H1 (cell line): Measurements from ENCODE around the gene AOC1. TPM values are rescaled to one million over a fixed set of nuclear protein-coding genes. Genes with fewer than 3 reads are reported as not detected.

Source experiments
- CTCF ChIA-PET: fragments of 300-600 bp; sonication (Branson Sonifier 250); formaldehyde crosslinking; loops from one replicate; lab custom pipeline; 2021; ENCODE audit not compliant: partially characterized antibody; lab: Charles Lee
- POLR2A ChIA-PET: fragments of 300-600 bp; sonication (Branson Sonifier 250); formaldehyde crosslinking; loops from one replicate; lab custom pipeline; 2021; ENCODE audit warnings: inconsistent platforms; ENCODE audit not compliant: partially characterized antibody; lab: Charles Lee
- DNase-seq, 2 experiments: peaks; one replicate each; pipeline versions ENCODE4 v3.0.0 to v3.0.0-alpha.2; 2010 to 2022; ENCODE audit warnings: low spot score in 2 of 2, low read depth in 1 of 2, mixed read lengths in 1 of 2
- FAIRE-seq: peaks from 2 replicates; lab custom pipeline; 2011; peaks lifted over from hg19 to GRCh38; lab: Jason Lieb, UNC
- H2AFZ ChIP-seq: 2 replicates; pipeline ENCODE4 v1.8.1; 2012; ENCODE audit warnings: low read length, inconsistent platforms
- H2AK5ac ChIP-seq: 2 replicates; pipeline ENCODE4 v1.6.1; 2013; ENCODE audit warnings: low read depth, low read length
- H2BK120ac ChIP-seq: replicated peaks from 2 replicates; pipeline ENCODE3; 2013; ENCODE audit warnings: low read depth, low read length, inconsistent platforms
- H2BK12ac ChIP-seq: 2 replicates; pipeline ENCODE4 v1.6.1; 2013; ENCODE audit warnings: low read depth, low read length
- H2BK15ac ChIP-seq: 2 replicates; pipeline ENCODE4 v1.6.1; 2013; ENCODE audit warnings: low read length
- H2BK20ac ChIP-seq: 2 replicates; pipeline ENCODE4 v1.6.1; 2013; ENCODE audit warnings: low read length
- H2BK5ac ChIP-seq: 2 replicates; pipeline ENCODE4 v1.6.1; 2013; ENCODE audit warnings: low read depth, low read length
- H3K14ac ChIP-seq: 2 replicates; pipeline ENCODE4 v1.6.1; 2013; ENCODE audit warnings: inconsistent platforms; ENCODE audit not compliant: insufficient read length
- H3K18ac ChIP-seq: 2 replicates; pipeline ENCODE4 v1.6.1; 2013; ENCODE audit warnings: low read length; ENCODE audit errors: extremely low read depth
- H3K23ac ChIP-seq: 2 replicates; pipeline ENCODE4 v1.6.1; 2013; ENCODE audit warnings: inconsistent platforms; ENCODE audit not compliant: insufficient read length
- H3K23me2 ChIP-seq: 2 replicates; pipeline ENCODE4 v1.6.1; 2013; ENCODE audit warnings: low read depth, low read length
- H3K27ac ChIP-seq: 2 replicates; pipeline ENCODE4 v1.6.1; 2011; ENCODE audit warnings: low read depth, low read length, inconsistent platforms
- H3K27me3 ChIP-seq, 4 experiments: replicated peaks in 1 of 4; 1 replicate in 1 of 4; 2 replicates in 3 of 4; pipeline versions ENCODE4 v1.6.1 to v1.8.1; 2011 to 2013; ENCODE audit warnings: low read length in 3 of 4, mild to moderate bottlenecking in 3 of 4, inconsistent platforms in 2 of 4, mixed read lengths in 2 of 4, moderate library complexity in 1 of 4; ENCODE audit not compliant: control insufficient read depth in 3 of 4, insufficient read depth in 3 of 4; ENCODE audit errors: extremely low read depth in 1 of 4
- H3K36me3 ChIP-seq, 4 experiments: 2 replicates each; pipeline versions ENCODE4 v1.6.1 to v1.8.1; 2011 to 2013; ENCODE audit warnings: mild to moderate bottlenecking in 4 of 4, low read length in 3 of 4, moderate library complexity in 2 of 4, control low read depth in 1 of 4, inconsistent platforms in 1 of 4; ENCODE audit not compliant: insufficient read depth in 4 of 4, control insufficient read depth in 2 of 4
- H3K4ac ChIP-seq: replicated peaks from 2 replicates; pipeline ENCODE3; 2013; ENCODE audit warnings: low read length, low read depth, mixed read lengths, inconsistent platforms; ENCODE audit not compliant: insufficient read length
- H3K4me1 ChIP-seq, 4 experiments: replicated peaks in 1 of 4; 1 replicate in 1 of 4; 2 replicates in 3 of 4; pipeline versions ENCODE4 v1.6.1 to v1.8.1; 2011 to 2013; ENCODE audit warnings: low read length in 3 of 4, inconsistent platforms in 2 of 4, mixed read lengths in 1 of 4; ENCODE audit not compliant: insufficient read depth in 4 of 4, control insufficient read depth in 3 of 4
- H3K4me2 ChIP-seq, 2 experiments: 2 replicates each; pipeline versions ENCODE4 v1.6.1 to v1.8.1; 2011 to 2013; ENCODE audit warnings: low read depth in 2 of 2, low read length in 2 of 2, control low read depth in 1 of 2, inconsistent platforms in 1 of 2, mild to moderate bottlenecking in 1 of 2; ENCODE audit not compliant: insufficient read depth in 1 of 2
- H3K4me3 ChIP-seq, 4 experiments: fragments of 200-600, 300-600 bp in 1 of 4; sonication (generic), shearing (Covaris generic), sonication (Bioruptor Twin) in 1 of 4; 2 replicates each; pipeline versions ENCODE4 v1.5.1 to v1.8.1; 2011 to 2016; ENCODE audit warnings: low read length in 4 of 4, low read depth in 3 of 4, control low read depth in 2 of 4, inconsistent platforms in 2 of 4, mild to moderate bottlenecking in 2 of 4, mixed read lengths in 1 of 4, moderate library complexity in 1 of 4; ENCODE audit not compliant: insufficient read depth in 2 of 4; ENCODE audit errors: extremely low read depth in 1 of 4
- H3K56ac ChIP-seq: replicated peaks from 2 replicates; pipeline ENCODE3; 2013; ENCODE audit warnings: low read depth, mild to moderate bottlenecking, mixed read lengths, low read length, inconsistent platforms; ENCODE audit not compliant: insufficient read length
- H3K79me1 ChIP-seq: 2 replicates; pipeline ENCODE4 v1.6.1; 2013; ENCODE audit warnings: low read depth, low read length, control low read depth
- H3K79me2 ChIP-seq, 2 experiments: 2 replicates each; pipeline versions ENCODE4 v1.6.1 to v1.8.1; 2012 to 2013; ENCODE audit warnings: low read length in 2 of 2, mild to moderate bottlenecking in 2 of 2, inconsistent platforms in 1 of 2; ENCODE audit not compliant: insufficient read depth in 2 of 2, control insufficient read depth in 1 of 2
- H3K9ac ChIP-seq, 4 experiments: replicated peaks in 1 of 4; 1 replicate in 1 of 4; 2 replicates in 3 of 4; pipeline versions ENCODE4 v1.6.1 to v1.8.1; 2011 to 2013; ENCODE audit warnings: low read depth in 3 of 4, low read length in 3 of 4, control low read depth in 2 of 4, mild to moderate bottlenecking in 2 of 4, moderate library complexity in 2 of 4, inconsistent platforms in 1 of 4; ENCODE audit errors: extremely low read depth in 1 of 4
- H3K9me3 ChIP-seq, 2 experiments: 2 replicates each; pipeline versions ENCODE4 v1.6.1 to v1.8.1; 2012 to 2013; ENCODE audit warnings: mild to moderate bottlenecking in 2 of 2, moderate library complexity in 2 of 2, control low read depth in 1 of 2, inconsistent platforms in 1 of 2, low read depth in 1 of 2, low read length in 1 of 2, mixed read lengths in 1 of 2; ENCODE audit not compliant: insufficient read depth in 2 of 2
- H4K20me1 ChIP-seq, 2 experiments: replicated peaks in 1 of 2; 2 replicates each; pipeline versions ENCODE3 to v1.8.1; 2011 to 2013; ENCODE audit warnings: inconsistent platforms in 2 of 2, low read length in 2 of 2, mild to moderate bottlenecking in 1 of 2; ENCODE audit not compliant: insufficient read depth in 2 of 2, control insufficient read depth in 1 of 2
- H4K5ac ChIP-seq: 2 replicates; pipeline ENCODE4 v1.6.1; 2013; ENCODE audit warnings: low read length, low read depth, mixed read lengths, inconsistent platforms; ENCODE audit not compliant: insufficient read length
- H4K8ac ChIP-seq: 2 replicates; pipeline ENCODE4 v1.8.0; 2013; ENCODE audit warnings: mild to moderate bottlenecking, moderate library complexity, low read length, inconsistent platforms; ENCODE audit not compliant: insufficient read depth; ENCODE audit errors: extremely low read depth
- H4K91ac ChIP-seq: replicated peaks from 2 replicates; pipeline ENCODE3; 2013; ENCODE audit warnings: low read length, mixed read lengths, inconsistent platforms; ENCODE audit not compliant: insufficient read length
- KDM4A ChIP-seq: IDR thresholded peaks from one replicate; pipeline ENCODE4 v1.7.1; 2012; ENCODE audit warnings: low read depth, mild to moderate bottlenecking, moderate library complexity, low read length, inconsistent platforms; ENCODE audit not compliant: severe bottlenecking
- PHF8 ChIP-seq: fragments of 200-600 bp; sonication (generic); conservative IDR thresholded peaks from 2 replicates; pipeline ENCODE4 v1.7.1; 2012; ENCODE audit warnings: low read depth, mild to moderate bottlenecking, inconsistent platforms, low read length, moderate library complexity
- POLR2AphosphoS5 ChIP-seq: IDR thresholded peaks from 2 replicates; pipeline ENCODE4 v1.6.1; 2011; ENCODE audit warnings: low read depth, low read length
- WGBS, 2 experiments: shearing (Covaris generic) in 1 of 2; methylation state at CpG; one replicate each; pipeline versions ENCODE4 v1.1.6 to v1.1.7; 2013 to 2015; ENCODE audit warnings: low lambda C conversion rate in 2 of 2, mixed read lengths in 2 of 2, inconsistent platforms in 1 of 2, low coverage in 1 of 2, missing lambda C conversion rate in 1 of 2; ENCODE audit not compliant: insufficient replicate concordance in 2 of 2, insufficient coverage in 1 of 2, insufficient read length in 1 of 2; ENCODE audit errors: extremely low coverage in 1 of 2, missing lambda C conversion rate in 1 of 2; 5-methylcytosine and 5-hydroxymethylcytosine counted together
- polyA plus RNA-seq, 7 experiments: library from polyadenylated mRNA; depleted of rRNA in 3 of 7; stranded (reverse) in 5 of 7; unstranded in 2 of 7; fragments of >200 nt in 5 of 7; fragments of 200-250 nt in 2 of 7; gene quantifications; 1 replicate in 5 of 7; 2 replicates in 1 of 7; 4 replicates in 1 of 7; pipeline versions ENCODE4 v1.2.1 to v1.2.3, GENCODE V29; 2011 to 2013; ENCODE audit warnings: missing spikeins in 2 of 7, mixed read lengths in 2 of 7
- total RNA-seq: library from RNA; stranded (reverse); fragmentation: NEBNext Ultra II Directional; extraction: Animal tissue kit (Norgen Biotek cat#: 25700); gene quantifications from 2 replicates; pipeline ENCODE4 v1.2.1, GENCODE V29; 2021
- TF ChIP-seq, protein P1 (sequence below), 3 experiments: IDR thresholded peaks; 1 replicate in 2 of 3; 2 replicates in 1 of 3; pipeline versions ENCODE4 v1.5.1 to v1.6.1; 2011; ENCODE audit warnings: low read length in 3 of 3, mild to moderate bottlenecking in 3 of 3, inconsistent platforms in 2 of 3, low read depth in 1 of 3, moderate library complexity in 1 of 3; ENCODE audit not compliant: insufficient read depth in 1 of 3; ENCODE audit errors: control extremely low read depth in 1 of 3

Gene AOC1
- total and polyA plus RNA-seq, 2 of the 8 experiments (the other 6 are each of a cell fraction or from before 2014, with no cell fraction given): 0.15 to 0.17 TPM

GRCh38 chr7:150891740-150892139 is 39.4 kb downstream of the AOC1 start:
- Histone ChIP-seq H4K8ac (no peak overlapping the region), H2BK120ac (no peak overlapping the region), H3K56ac (no peak overlapping the region), H3K9ac (no peak overlapping the region), H3K4me1 (no peaks in the 10 kb centered on the region), H2BK5ac (no peak overlapping the region), H3K4me3 (no peak overlapping the region), H4K91ac (no peak overlapping the region), H3K4ac (no peak overlapping the region), H3K23ac (no peak overlapping the region), H3K36me3 (no peaks in the 10 kb centered on the region), H2BK12ac (no peak overlapping the region), H3K4me2 (no peak overlapping the region), H3K79me1 (no peaks in the 10 kb centered on the region), H3K79me2 (no peaks in the 10 kb centered on the region), H3K9me3 (no peaks in the 10 kb centered on the region; a peak in 1 of 4 replicates), H4K20me1 (no peaks in the 10 kb centered on the region), H3K23me2 (no peaks in the 10 kb centered on the region), H3K27ac (no peak overlapping the region), H2BK15ac (no peak overlapping the region), H3K14ac (no peak overlapping the region), H4K5ac (no peak overlapping the region), H3K27me3 (no peaks in the 10 kb centered on the region), H2AK5ac (no peak overlapping the region), H2BK20ac (no peak overlapping the region), H2AFZ (no peak overlapping the region), H3K18ac (no peak overlapping the region)
- WGBS, 2 experiments: 90% methylated on average over 5 of the region's 5 CpGs; no CpG with 5 or more reads in 1 of the 2 experiments
- TF ChIP-seq, protein P1, sequence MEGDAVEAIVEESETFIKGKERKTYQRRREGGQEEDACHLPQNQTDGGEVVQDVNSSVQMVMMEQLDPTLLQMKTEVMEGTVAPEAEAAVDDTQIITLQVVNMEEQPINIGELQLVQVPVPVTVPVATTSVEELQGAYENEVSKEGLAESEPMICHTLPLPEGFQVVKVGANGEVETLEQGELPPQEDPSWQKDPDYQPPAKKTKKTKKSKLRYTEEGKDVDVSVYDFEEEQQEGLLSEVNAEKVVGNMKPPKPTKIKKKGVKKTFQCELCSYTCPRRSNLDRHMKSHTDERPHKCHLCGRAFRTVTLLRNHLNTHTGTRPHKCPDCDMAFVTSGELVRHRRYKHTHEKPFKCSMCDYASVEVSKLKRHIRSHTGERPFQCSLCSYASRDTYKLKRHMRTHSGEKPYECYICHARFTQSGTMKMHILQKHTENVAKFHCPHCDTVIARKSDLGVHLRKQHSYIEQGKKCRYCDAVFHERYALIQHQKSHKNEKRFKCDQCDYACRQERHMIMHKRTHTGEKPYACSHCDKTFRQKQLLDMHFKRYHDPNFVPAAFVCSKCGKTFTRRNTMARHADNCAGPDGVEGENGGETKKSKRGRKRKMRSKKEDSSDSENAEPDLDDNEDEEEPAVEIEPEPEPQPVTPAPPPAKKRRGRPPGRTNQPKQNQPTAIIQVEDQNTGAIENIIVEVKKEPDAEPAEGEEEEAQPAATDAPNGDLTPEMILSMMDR (IDR thresholded peaks at IDR 0.05; ENCODE audit: control extremely low read depth in 1 of 3, insufficient read depth in 1 of 3, low read depth in 1 of 3, low read length in 3 of 3): no peak
- no peak for TF ChIP-seq KDM4A
- TF ChIP-seq POLR2AphosphoS5: no peak
- no peak for TF ChIP-seq PHF8
- ChIA-PET POLR2A (no interaction called here), CTCF (interaction anchor here (0.7 to 1.0 kb wide), 4 partner anchors 9 to 78 kb away, joined by 3 to 5 read pairs (median 4); no protein-coding TSS in a partner anchor)
- DNase-seq (no peak), FAIRE-seq (no peak)
